HepG2 (cell line): Measurements from ENCODE around the gene GPR27.

Source experiments
- CBX5 ChIP-seq: sonication (generic); formaldehyde crosslinking; IDR thresholded peaks from 2 replicates; pipeline ENCODE4 v1.4.0; 2020; ENCODE audit warnings: missing genetic modification reagents, borderline replicate concordance
- HDAC6 ChIP-seq: fragments of 200-600 bp; sonication (generic); IDR thresholded peaks from 2 replicates; pipeline ENCODE4 v1.7.0; 2017; ENCODE audit warnings: mild to moderate bottlenecking, antibody characterized with exemption, low read length, low read depth
- MAFK ChIP-seq, 2 experiments: IDR thresholded peaks in 1 of 2; conservative IDR thresholded peaks in 1 of 2; 2 replicates each; pipeline ENCODE4 v1.6.1; 2011; ENCODE audit warnings: improper control_type of control experiment in 2 of 2, low read length in 2 of 2
- NBN ChIP-seq: fragments of 450-650 bp; conservative IDR thresholded peaks from 2 replicates; pipeline ENCODE4 v1.6.1; 2017
- RAD21 ChIP-seq: fragments of 450-650 bp; formaldehyde crosslinking; IDR thresholded peaks from 2 replicates; pipeline ENCODE4 v1.5.0; 2020; ENCODE audit warnings: mild to moderate bottlenecking
- RBM22 ChIP-seq: fragments of 200-400 bp; formaldehyde crosslinking; optimal IDR thresholded peaks from 2 replicates; pipeline ENCODE3; 2017; ENCODE audit warnings: mild to moderate bottlenecking, low read length, moderate library complexity
- SP2 ChIP-seq: sonication (generic); formaldehyde crosslinking; IDR thresholded peaks from 2 replicates; pipeline ENCODE4 v1.5.1; 2020; ENCODE audit warnings: mild to moderate bottlenecking, missing genetic modification reagents
- ZBTB14 ChIP-seq: sonication (generic); formaldehyde crosslinking; IDR thresholded peaks from 2 replicates; pipeline ENCODE4 v1.4.0; 2020; ENCODE audit warnings: missing genetic modification reagents
- ZNF350 ChIP-seq: sonication (generic); formaldehyde crosslinking; IDR thresholded peaks from 2 replicates; pipeline ENCODE4 v1.4.0; 2020; ENCODE audit warnings: mild to moderate bottlenecking, low read depth, missing genetic modification reagents, borderline replicate concordance
- ZNF670 ChIP-seq: sonication (generic); formaldehyde crosslinking; IDR thresholded peaks from 2 replicates; pipeline ENCODE4 v1.8.0; 2022; ENCODE audit warnings: mild to moderate bottlenecking, missing genetic modification reagents, borderline replicate concordance

- TF ChIP-seq RBM22 = no peak
- TF ChIP-seq NBN = no peak
- no peak for TF ChIP-seq HDAC6
- no peak for TF ChIP-seq ZBTB14 (CRISPR knock-in tag)
- TF ChIP-seq ZNF670 (CRISPR knock-in tag) = no peak
- no peak for TF ChIP-seq MAFK (conservative IDR thresholded peaks at IDR 0.05 in 1 of 2, IDR thresholded peaks at IDR 0.05 in 1 of 2; ENCODE audit: low read length in 2 of 2)
- no peak for TF ChIP-seq CBX5
- no peak for TF ChIP-seq ZNF350 (CRISPR knock-in tag)
- no peak for TF ChIP-seq RAD21 (CRISPR knock-in tag)
- no peak for TF ChIP-seq SP2
Measured at GRCh38 chr3:71776538-71776937, 22.9 kb downstream of the GPR27 start.
